Tibial nerve (tissue), 4 donors: Measurements from ENCODE around the gene TSR1.

Source experiments
- CTCF ChIP-seq, 5 experiments: fragments of 200-600 bp in 3 of 5; fragments of 450-650 bp in 2 of 5; sonication (generic) in 3 of 5; IDR thresholded peaks; one replicate each; pipeline ENCODE4 v1.5.1; 2016 to 2019; ENCODE audit warnings: antibody characterized with exemption in 5 of 5, mild to moderate bottlenecking in 3 of 5, moderate library complexity in 2 of 5
- EP300 ChIP-seq, 2 donors: sonication (generic); formaldehyde crosslinking; IDR thresholded peaks; one replicate each; pipeline ENCODE4 v1.6.1; 2017; ENCODE audit warnings: antibody characterized with exemption in 2 of 2, mild to moderate bottlenecking in 1 of 2
- POLR2A ChIP-seq, 2 donors: fragments of 450-650 bp; IDR thresholded peaks; one replicate each; pipeline ENCODE4 v1.6.1; 2017; ENCODE audit warnings: antibody characterized with exemption in 2 of 2, mild to moderate bottlenecking in 2 of 2, moderate library complexity in 2 of 2

GRCh38 chr17:2364763-2365116 is 28.5 kb upstream of the TSR1 start:
- TF ChIP-seq CTCF (IDR thresholded peaks at IDR 0.05) (no peak), POLR2A (IDR thresholded peaks at IDR 0.05) (no peak), EP300 (IDR thresholded peaks at IDR 0.05) (no peak)
